NCI-H748 (cell line): ENCODE measurements around the gene EIF1AD.
"Not testable (repeated sequence)": the region's sequence is repeated elsewhere in the genome, so short reads cannot be mapped to it uniquely, and the experiment has no call there.

Experiments used
- DNase-seq: peaks from one replicate; lab custom pipeline; 2025; ENCODE audit not compliant: unreplicated experiment; lab: John Stamatoyannopoulos, UW

EIF1AD gene

DNA sequence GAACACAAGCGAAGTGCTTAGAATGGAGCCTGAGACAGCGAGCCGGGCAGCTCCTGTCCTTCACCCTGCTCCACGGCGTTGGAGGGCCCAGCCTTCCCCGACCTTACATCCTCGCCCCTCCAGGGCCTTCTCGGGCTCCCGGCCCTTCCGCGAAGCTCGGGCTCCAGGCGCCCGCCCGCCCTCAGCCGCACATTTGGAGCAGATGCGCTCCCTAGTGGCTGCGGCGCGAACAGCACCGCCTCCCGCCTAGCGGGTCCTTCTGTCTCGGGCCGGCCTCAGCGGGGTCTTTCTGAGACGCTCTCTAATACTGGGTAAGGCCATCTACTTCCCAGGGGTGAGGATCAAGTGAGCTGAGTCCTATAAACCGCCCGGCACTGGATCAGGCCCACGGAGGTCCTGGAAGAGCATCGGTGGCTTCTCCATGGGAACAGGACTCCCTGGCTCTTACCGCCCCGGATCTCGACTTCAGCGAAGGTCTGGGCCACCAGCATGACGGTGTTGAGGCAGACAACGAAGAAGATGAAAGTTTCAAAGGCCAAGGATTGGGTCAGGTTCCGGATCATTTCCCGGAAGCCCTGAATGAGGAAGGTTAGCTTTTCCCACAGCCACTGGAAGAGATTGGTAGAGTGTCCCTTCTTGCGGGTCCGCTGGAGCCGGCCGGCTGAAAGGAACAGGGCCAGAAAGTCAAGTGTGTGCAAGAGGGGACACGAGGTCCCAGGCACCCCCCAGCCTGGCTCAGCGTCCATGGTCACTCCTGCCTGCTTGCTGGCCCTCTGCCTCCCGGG lies 20.6 kb upstream of the EIF1AD start:
- peak; percentile 75 for DNase-seq

GRCh38 chr11:66020618-66021357 lies 18.8 kb upstream of the EIF1AD start:
- DNase-seq, result no peak

- DNase-seq, result no peak
Observed at GRCh38 chr11:66020212-66020611, 18.3 kb upstream of the EIF1AD start.

DNA sequence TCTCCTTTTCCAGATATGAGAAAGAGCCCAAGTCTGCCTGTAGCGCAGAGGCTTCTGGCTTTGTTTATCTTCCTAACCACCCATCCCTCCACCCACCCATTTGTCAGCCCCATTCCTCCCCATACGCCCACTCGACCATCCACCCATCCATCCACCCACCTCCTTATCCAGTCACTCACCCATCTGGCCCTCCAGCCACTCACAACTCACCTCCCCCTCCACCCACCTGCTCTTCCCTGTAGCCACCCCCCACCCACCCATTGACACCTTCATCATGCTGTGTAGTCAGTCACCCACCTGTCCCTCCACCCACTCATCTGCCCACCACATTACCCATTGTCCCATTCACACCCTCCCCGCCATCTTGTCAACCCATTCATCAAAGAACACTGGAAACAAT lies 15.4 kb upstream of the EIF1AD start:
- DNase-seq, result no peak

- no peak for DNase-seq
Observed at GRCh38 chr11:66016793-66017177, 14.8 kb upstream of the EIF1AD start.

GRCh38 chr11:66015936-66016792 lies 14.2 kb upstream of the EIF1AD start:
- DNase-seq, result no peak

DNA sequence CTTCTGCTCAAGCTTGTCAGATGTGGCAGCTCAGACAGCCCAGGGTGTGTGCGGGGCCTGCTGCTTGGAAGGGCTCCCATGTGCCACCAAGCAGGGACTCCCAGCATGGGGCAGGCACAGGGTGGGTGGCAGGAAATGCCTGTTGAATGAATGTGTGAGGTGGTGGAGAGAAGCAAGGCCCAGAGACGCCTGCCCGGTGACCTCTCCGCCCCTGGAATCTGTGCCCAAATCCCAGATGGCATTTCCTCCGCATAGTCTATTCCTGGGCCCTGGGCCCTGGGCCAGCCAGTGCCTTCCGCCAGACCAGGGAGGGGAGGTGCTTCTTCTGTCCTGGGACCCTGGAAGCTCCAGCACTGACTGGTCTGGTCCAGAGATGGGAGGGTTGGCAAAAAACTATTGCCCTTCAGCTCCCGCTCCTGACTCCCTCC lies 13.5 kb upstream of the EIF1AD start:
- DNase-seq, result no peak

GRCh38 chr11:66014804-66015453 lies 13.0 kb upstream of the EIF1AD start:
- DNase-seq, result no peak

DNA sequence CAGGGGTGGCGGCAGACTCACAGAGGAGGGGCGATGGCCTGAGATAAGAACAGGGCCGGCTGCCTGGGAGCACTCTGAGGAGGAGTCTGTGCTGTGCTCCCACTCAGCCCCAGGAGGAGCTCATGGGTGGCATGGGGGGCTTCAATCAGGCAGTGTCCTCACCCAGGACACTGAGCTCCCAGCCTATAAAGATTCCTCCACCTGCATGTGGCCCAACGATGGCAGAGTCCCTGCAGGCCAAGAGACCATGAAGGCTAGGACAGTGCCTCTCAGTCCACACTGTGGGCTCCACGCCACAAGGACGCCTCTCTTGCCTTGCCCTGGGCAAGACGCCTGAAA lies 11.8 kb upstream of the EIF1AD start:
- no peak for DNase-seq

DNA sequence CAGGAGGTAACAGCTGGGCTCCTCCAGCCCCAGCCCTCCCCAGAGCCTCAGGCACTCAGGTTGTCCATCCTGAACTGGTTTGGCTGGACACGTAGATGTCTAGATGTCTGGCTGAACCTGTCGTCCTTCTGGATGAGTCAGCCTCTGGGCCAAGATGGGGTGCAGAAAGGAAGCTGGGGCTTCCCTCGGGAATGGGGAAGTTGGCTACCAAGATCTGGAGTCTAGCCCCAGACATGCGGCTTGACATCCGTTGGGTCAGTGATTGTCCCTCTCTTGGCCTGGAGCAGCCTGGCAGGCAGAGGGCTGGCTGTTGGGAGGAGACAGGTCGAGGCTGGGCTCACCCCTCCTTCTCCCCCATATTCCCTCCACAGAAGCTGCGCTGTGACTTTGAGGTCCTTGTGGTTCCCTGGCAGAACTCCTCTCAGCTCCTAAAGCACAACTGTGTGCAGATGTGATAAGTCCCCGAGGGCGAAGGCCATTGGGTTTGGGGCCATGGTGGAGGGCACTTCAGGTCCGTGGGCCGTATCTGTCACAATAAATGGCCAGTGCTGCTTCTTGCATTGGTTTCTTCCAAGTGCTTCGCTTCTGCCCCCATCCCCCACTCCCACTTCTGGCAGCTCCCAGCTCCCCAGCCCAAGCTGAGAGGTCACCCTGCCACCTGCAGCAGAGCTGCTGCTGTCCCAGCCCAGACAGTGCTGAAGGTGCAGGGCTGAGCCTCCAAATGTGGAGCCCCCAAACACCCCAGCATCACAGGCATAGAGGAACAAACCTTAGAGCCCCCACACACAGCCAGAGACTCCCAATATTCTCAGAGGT lies 11.2 kb upstream of the EIF1AD start:
- DNase-seq, result no peak

- no peak for DNase-seq
Observed at GRCh38 chr11:66012371-66012945, 10.5 kb upstream of the EIF1AD start.

- DNase-seq, result peak; percentile 16
Observed at GRCh38 chr11:66011785-66012303, 9.9 kb upstream of the EIF1AD start, which contains the start of gene CST6. Gene CST6, plus strand, starts transcription at chr11:66012008. Its CDS starts 37 bp downstream, at chr11:66012045.

- no peak for DNase-seq
Observed at GRCh38 chr11:66011239-66011784, 9.4 kb upstream of the EIF1AD start.

DNA sequence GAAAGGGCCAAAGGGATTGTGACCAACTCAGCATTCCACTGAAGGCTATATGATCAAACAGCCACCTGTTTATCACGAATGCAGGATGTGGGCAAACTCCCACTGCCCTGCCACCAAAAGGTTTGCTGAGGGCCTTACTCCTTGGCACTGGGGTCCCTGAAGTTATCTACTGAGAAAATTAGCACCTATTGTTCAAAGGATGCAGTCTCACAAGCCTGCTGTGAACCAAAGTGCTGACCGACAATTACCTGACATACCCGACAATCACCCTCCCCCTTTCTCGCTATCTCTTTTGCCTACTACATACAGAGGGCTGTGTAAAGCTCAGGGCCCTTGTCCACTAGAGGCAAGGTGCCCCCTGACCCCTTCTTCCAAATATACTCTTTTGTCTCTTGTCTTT lies 8.1 kb upstream of the EIF1AD start:
- not testable (repeated sequence) for DNase-seq

DNA sequence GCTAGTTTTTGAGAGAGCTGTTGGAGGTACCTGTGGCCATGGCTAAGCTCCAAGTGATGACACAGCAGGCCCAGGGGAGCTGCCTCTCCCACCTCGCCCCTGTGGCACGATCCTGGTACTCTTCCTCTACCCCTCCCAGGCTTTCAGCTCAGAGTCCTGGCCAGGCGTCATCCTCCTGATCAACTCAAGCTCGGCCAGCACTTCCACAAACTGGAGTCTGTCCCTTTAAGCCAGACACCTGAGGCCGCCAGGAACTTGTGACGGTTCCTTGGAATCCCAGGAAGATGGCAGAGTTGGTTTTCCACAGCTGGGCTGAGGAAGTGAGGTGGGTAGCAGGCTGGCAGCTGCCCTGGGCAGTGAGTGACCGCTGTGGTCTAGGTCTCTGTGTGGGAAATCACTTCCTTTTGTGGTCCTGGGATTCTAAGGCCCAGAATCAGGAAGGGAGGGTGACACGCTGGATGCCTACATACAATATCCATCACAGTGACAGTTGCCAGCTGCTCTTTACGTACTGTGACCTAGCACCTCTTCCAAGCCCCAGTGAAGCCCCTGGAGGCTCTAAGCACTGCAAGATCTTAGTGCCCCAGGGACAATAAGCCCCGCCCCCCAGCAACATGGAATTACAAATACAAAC lies 6.6 kb upstream of the EIF1AD start:
- DNase-seq, result no peak

DNA sequence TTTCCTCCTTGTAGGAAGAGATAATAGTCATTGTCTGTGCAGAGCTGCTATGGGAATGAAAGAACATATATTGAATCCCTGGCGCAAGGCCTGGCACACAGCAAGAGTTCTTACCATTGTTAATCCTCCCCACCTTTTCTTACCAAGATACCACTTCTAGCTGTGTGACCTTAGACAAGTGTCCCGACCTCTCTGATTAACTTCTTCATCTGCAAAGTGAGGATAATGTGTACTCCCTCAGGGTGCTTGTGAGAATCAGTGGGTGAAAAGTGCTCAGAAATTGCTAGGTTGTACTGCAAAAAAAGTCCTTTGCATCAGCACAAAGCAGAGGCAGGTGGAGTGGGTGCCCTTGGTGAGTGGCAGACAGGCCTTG lies 6.1 kb upstream of the EIF1AD start:
- DNase-seq, result no peak

DNA sequence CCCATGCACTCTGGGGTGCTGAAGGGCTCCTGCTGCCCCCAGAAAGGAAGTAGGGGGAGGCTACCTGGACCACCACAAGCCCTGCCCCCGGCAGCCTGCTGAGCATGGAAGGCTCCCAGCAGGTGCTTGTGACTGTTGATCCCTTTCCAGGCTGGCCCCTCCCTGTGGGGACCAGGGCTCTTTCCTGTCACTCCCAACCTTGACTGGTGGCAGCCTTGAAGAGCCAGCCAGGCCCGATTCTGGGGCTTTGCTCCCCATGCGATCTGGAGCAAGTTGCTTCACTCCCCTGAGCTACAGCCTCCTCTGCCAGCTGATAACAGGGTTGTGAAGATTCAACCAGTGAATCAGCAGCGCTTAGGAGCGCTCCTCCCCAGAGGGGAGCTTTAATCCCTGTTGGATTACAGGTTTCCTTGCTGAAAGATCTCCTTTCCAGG lies 5.3 kb upstream of the EIF1AD start:
- no peak for DNase-seq

GRCh38 chr11:66006891-66007176 lies 4.9 kb upstream of the EIF1AD start:
- DNase-seq, result no peak
